CD4-positive, alpha-beta T cell treated with Interleukin-4 for 1 hour (primary cell): Measurements from ENCODE around the gene SENP7.
"Not testable (repeated sequence)": the region's sequence is repeated elsewhere in the genome, so short reads cannot be mapped to it uniquely, and the experiment has no call there.

ENCODE experiments used
- DNase-seq, 2 donors: peaks; one replicate each; pipeline ENCODE4 v3.0.0-alpha.2; 2020 to 2022

SENP7 gene

GRCh38 chr3:101312545-101312944 lies 200.5 kb downstream of the SENP7 start:
- DNase-seq: no peak

- DNase-seq: no peak
These were observed 201.3 kb downstream of the SENP7 start for GRCh38 chr3:101311676-101312075.

GRCh38 chr3:101310978-101311375 lies 202.0 kb downstream of the SENP7 start:
- no peak for DNase-seq

- DNase-seq: not testable (repeated sequence)
These were observed 204.8 kb downstream of the SENP7 start for GRCh38 chr3:101308147-101308772.

- DNase-seq: no peak
These were observed 209.2 kb downstream of the SENP7 start for GRCh38 chr3:101303836-101304235.

DNA sequence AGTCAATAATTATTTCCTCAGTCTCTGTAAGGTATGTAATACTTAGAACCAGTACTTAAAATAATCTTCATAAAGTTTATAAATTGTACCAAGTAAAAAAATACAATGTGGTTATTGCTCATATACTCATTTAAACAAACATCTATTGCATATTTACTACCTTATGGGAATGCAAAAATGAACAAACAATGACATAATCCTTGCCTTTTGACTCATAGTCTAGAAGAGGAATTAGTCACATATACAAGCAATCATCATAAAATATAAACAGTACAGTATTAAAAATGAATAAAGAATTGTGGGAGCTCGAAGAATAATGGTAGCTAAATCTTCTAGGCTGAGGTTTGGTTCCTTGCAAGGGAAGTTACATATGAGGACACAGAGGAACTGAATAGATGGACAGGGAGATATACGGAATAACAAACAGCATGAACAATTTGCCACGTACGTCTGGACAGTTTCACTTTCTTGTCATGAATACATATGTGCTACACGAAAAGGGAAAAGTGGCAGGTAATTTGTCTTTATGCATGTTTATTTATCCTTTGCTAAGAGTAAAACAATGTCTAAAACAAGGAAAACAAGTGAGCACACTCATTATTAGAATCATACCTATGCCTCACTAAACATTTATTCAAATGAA lies 209.8 kb downstream of the SENP7 start:
- no peak for DNase-seq

- no peak for DNase-seq
These were observed 212.9 kb downstream of the SENP7 start for GRCh38 chr3:101300073-101300472.

- DNase-seq: no peak
These were observed 221.0 kb downstream of the SENP7 start for GRCh38 chr3:101292027-101292426.

DNA sequence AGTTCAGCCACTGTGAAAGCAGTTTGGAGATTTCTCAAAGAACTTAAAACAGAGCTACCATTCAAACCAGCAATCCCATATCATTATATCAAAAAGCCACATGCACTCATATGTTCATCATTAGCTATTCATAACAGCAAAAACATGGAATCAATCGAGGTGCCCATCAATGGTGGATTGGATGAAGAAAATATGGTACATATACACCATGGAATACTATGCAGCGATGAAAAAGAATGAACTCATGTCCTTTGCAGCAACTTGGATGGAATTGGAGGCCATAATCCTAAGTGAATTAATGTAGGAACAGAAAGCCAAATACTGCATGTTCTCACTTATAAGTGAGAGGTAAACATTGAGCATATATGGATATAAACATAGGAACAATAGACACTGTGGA lies 224.7 kb downstream of the SENP7 start:
- DNase-seq: no peak

DNA sequence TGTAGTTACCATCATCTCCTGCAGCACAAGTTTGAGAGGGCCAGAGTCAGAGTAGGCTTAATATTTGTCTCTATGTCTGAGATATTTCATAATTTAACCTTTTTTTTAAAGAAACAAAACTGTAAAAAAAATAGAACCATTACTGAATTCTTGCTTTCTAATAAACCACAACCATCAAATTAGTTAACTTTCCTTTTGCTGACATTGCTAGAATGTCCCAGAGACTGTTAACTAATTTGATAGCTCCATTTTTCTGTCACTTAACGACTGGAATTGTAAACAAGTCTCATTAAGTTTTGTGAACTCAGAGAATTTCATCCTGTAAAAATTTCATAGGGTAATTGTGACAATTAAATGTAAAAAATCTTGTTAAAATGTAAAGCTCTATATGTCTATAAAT lies 228.3 kb downstream of the SENP7 start:
- no peak for DNase-seq

DNA sequence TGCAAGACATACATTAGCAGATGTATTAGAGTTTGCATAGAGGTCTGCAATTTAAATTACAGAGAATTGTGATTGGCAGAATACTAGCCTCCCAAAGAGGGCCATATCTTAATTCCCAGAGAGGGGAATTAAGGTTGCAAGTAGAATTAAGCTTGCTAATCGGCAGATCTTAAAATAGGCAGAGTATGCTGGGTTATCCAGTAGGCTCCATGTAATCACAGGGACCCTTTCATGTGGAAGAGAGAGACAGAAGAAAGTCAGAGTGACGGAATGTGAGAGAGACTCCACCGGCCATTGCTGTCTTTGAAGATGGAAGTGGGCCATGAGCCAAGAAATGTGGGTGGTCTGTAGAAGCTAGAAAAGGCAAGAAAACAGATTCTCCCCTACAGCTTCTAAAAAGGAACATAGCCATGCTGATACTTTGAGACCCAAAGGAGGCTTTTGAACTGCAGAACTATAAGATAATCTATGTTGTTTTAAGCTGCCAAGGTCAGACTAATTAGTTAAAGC lies 231.4 kb downstream of the SENP7 start:
- no peak for DNase-seq

GRCh38 chr3:101279765-101280385 lies 233.1 kb downstream of the SENP7 start:
- DNase-seq: no peak

DNA sequence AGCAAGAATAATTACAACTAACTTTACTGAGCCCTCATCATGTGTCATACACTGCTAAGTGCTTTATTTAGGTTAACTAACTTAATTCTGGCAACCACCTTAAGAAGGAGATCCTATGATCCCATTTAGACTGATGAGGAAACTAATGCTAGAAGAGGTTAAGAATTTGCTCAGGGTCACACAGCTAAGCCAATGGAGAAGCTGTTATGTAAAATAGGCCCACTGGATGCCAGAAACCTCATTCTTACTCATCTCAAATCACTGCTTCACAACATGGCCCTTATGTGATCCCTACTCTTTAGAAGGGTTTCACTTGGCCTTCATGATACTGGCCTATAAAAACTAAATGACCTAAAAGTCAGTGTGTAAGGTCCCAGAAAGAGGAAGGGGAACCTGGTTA lies 233.8 kb downstream of the SENP7 start:
- no peak for DNase-seq

- DNase-seq: no peak
These were observed 234.3 kb downstream of the SENP7 start for GRCh38 chr3:101278727-101279126.
